ENCODE results near the gene CWF19L2.
"Not testable (repeated sequence)": the region's sequence is repeated elsewhere in the genome, so short reads cannot be mapped to it uniquely, and the experiment has no call there.

CWF19L2 gene

DNA sequence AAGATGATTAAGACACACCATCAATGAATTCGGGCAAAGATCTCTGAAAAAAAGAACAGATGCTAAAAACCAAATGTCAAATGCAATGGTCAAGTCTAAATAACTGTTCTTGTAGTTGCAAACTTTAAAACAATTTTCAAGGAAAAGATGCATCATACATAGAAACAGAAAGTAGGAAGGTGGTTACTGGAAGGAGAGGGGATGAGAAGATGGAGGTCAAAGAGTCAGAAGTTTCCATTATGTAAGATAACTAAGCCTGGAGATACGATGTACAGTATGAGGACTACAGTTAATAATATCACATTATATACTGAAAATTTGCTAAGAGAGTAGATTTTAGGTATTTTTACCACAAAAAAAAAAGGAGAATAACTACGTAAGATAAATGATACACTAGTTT, 27.1 kb downstream of the CWF19L2 start:
- DNase-seq = no peak

- DNase-seq = no peak
Observed at GRCh38 chr11:107427569-107428180, 29.9 kb downstream of the CWF19L2 start.

DNA sequence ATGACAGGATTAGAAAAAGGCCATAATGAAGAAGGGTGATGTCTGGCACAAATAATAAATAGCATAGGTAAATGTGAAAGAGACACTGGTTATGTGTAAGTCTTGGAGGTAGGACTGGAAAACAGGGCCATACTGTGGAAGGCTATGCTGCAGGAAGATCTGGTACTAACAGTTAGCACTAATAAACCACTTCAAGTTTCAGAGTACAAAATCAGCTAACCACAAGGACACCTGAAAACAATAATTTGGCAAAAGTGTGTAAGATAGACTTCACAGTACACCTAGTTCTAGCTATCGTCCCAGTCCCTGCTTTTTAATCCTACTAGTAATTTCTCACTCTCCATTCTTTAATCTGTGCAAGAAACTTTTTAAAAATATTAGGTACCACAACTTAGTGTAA, 44.3 kb downstream of the CWF19L2 start:
- DNase-seq = no peak

DNA sequence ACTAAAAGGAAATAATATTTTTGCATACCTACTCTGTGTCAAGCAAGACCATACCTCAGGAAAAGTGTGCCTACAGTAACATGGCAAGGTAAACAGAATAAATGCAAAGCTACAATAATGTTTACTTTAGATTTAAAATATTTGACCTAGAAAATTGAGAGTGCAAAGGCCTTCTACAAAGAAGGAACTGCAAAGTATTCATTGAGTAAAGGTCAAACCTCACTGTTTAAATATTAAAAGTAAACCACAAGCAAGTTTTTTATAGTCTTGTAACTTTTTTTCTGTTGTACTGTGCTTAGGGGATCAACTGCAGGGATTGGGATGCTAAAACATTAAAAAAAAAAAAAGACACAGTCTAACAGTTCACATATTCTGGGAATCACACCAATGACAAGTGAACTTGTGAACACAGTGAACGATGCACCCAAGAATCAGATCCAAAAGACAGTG, 48.8 kb downstream of the CWF19L2 start:
- no peak for DNase-seq

DNA sequence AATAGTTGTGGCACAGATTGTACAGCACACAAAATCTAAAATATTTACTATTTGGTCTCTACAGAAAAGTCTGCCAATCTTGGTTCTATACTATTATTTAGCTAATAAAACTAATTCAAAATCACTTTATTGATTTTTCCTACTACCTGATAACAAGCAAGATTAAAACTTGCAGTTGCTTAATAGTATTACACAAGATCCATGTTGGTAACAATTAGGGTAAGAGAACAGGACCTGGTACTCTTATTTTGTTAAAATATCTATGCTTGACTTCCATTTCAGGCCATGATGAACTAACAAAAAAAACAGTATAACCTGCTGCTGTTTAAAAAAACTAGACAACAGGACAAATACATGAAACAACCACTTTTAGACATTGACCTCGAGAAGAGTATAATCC, 52.4 kb downstream of the CWF19L2 start:
- no peak for DNase-seq

- not testable (repeated sequence) for DNase-seq
Observed at GRCh38 chr11:107401131-107401530, 56.5 kb downstream of the CWF19L2 start.

- no peak for DNase-seq
Observed at GRCh38 chr11:107397357-107397756, 60.3 kb downstream of the CWF19L2 start.

DNA sequence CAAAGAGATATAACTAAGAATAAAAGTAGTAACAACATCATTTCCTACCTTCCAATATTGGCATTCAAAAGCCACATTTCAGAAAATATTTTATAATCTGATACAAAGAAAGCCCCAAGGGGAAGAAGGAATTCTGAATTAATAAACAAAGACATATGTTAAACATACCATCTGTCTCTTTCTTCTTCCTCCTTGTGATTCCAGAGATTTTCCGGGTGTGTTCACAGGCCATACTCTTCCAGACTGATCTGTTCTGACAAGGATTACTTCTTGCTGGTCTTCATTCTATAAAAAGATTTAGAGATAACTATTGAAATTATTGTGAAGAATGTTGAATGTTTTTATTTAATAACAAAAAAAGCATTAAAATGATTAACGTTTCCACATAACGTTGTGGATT, 65.0 kb downstream of the CWF19L2 start:
- no peak for DNase-seq

- not testable (repeated sequence) for DNase-seq
Observed at GRCh38 chr11:107390701-107391100, 66.9 kb downstream of the CWF19L2 start.

DNA sequence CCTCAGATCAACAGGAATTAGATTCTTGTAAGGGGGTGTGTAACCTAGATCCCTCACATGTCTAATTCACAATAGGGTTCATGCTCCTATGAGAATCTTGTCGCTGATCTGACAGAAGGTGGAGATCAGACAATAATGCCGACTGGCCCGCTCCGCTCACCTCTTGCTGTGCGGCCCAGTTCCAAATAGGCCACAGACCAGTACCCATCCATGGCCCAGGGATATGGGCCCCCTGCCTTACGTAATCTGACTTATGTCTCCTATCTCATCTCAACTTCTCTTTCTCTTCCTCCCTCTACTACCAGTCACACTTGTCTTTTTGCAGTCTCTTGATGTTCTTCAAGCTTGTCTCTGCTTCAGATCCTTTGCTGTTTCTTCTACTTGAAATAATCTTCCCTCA, 70.0 kb downstream of the CWF19L2 start:
- no peak for DNase-seq

DNA sequence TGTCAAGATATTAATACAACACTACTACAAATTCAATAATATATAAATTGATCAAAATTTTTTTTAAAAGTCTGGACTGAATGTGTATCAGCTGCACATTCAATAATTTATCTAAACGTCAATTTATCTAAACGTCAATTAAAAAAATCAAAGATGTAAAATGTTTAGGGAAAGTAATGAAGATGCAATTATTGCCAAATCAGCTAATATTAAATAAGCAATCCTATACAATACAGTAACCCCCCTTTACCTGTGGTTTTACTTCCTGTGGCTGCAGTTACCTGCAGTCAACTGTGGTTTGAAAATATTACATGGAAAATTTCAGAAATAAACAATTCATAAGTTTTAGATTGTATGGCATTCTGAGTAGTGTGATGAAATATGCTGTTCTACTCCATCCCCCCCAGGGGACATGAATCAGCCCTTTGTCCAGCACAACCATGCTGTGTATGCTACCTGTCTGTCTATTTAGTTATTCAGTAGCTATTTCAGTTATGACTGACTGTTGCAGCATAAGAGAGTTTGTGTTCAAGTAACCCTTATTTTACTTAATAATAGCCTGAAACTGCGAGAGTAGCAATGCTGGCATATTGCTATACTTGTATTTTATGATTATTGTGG, 72.2 kb downstream of the CWF19L2 start:
- no peak for DNase-seq

DNA sequence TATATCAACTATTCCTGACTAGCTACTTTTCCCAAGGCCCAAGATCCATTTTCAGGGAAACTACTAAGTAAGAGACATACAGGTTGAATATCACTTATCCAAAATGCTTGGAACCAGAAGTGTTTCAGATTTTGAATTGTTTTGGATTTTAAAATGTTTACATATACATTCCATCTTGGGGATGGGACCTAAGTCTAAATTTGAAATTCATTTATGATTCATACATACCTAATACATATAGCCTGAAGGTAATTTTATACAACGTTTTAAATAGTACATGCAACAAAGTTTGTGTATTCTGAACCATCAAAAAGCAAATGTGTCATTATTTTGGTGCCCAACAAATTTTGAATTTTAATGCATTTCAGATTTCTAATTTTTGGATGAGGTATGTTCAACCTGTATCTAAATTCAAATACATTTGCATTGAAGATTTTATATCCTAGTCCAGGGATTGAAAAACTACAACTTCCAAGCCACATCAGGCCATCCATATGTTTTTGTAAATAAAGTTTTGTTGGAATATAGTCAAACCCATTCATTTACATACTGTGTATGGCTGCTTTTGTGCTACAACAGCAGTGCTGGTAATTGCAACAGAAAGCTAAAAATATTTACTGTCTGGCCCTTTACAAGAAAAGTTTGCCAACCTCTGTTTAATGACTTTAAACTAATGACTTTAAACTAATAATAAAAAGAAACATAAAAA, 73.3 kb downstream of the CWF19L2 start:
- DNase-seq = no peak

DNA sequence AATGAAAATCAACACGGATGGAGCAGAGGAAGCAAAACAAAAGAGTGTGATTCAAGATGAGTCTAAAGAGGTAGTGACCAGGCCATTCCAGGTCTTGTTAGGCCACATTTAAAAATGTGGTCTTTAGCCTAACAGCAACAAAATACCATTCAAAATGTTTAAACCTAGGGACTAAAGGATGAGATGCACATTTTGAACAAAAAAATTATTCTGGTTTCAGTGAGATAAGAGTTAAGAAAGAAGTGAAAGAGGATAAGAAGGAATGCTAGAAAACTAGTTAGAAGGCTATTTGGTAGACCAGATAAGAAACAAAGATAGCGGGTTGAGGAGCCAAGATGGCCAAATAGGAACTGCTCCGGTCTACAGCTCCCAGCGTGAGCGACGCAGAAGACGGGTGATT, 85.2 kb downstream of the CWF19L2 start:
- DNase-seq = no peak

DNA sequence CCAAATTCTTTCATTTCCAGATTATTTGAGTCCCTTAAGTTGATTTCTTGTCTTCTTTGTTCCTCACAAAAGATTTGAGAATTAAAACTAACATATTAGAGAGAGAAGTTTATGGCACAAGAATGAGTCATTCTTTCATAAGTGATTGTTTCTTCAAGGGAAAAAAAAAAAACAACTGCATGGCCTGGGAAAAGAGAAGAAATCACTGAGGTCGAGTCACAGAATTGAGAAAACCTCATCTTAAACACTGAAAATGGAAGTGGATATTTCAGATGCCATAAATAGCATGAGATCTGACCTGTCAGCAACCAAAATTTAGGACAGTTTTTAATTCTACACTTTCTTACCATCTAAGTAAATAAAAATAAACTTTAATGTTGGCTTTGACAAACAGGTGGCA, 87.2 kb downstream of the CWF19L2 start:
- DNase-seq = no peak

DNA sequence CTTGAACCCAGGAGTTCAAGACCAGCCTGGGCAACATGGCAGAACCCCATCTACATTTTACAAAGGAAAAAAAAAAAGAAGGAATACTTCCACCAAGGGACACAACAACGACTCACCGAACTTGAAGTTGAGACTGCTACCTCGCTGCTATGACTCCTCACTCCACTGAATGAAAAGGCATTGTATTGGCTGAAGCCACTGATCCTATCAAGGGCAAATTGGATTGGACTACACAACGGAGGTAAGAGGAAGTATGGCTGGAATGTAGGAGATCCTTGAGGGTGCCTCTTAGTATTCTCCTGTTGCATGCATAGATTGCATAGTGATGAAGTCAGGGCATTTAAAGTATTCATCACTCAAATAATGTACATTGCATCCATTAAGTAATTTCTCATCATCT, 97.9 kb downstream of the CWF19L2 start:
- DNase-seq = no peak

- no peak for DNase-seq
Observed at GRCh38 chr11:107357877-107358276, 99.7 kb downstream of the CWF19L2 start.

DNA sequence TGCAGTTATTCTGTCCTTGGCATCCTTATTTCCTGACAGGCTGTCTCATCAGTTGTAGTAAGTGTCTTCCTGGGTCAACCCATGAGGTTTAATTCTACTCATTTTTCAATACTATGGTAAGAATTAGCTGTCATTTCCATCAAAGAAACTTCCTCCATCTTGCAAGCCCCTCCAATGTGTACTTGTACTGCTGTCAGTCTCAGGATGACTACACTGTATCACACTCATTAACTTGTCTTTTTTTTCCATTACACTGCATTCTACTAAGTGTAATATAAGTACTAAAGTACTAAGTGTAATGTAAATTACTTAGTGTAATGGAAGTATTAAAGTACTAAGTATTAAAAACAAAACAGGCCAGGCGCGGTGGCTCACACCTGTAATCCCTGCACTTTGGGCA, 102.8 kb downstream of the CWF19L2 start:
- no peak for DNase-seq

GRCh38 chr11:107337917-107338316, 119.7 kb downstream of the CWF19L2 start:
- no peak for DNase-seq

DNA sequence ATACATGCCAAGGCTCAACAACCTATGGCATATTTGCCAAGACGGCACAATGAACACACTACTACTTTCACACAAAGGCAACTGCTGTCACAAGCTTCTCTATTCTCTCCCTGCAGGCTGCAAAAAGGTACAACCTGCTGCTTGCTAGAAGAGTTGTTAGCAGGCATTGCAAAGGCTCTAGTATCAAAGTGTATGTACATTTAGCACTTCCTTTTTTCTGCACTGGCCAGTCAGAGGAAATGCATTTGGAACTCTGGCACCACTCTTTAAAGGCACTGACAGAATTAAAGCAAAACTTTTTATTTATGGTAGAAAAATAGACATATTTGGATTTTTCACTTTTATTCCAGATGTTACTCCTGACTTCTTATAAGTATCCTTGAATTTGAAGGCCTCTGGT, 125.9 kb downstream of the CWF19L2 start:
- DNase-seq = no peak

DNA sequence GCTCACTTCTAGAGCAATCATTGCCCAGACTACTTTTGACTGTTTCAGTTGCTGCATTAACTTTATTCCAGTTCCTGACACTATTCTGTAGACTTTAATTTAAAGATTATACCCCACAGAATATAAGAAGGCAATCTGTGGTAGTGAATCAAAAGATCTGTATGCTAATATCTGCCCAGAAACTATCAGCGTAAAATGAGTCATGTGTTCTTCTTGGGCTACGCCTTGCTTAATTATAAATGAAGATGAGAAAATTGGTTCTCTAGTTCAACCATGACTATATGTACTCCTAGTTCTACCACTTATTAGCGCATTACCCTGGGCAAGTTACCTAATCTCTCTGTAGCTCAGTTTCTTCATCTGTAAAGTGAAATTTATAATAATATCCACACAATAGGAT, 128.5 kb downstream of the CWF19L2 start:
- DNase-seq = no peak

DNA sequence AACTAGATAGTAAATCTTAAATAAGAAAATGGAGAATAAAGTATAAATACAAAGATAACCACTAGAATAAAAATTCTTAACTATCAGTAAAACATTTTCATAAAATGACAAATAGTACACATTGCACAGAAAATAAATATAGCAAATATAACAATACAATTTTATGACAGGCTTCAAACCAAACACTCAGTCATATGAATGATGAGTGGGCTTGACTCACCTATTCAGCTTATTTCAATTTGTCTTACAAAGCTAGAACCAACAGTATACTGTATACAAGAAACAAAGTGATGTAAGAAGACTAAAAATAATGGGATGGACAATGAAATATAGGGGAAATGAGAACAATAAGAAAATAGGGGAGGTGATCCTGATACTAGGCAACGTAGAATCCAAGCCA, 141.2 kb downstream of the CWF19L2 start:
- no peak for DNase-seq

GRCh38 chr11:107307991-107308390, 149.6 kb downstream of the CWF19L2 start:
- no peak for DNase-seq

DNA sequence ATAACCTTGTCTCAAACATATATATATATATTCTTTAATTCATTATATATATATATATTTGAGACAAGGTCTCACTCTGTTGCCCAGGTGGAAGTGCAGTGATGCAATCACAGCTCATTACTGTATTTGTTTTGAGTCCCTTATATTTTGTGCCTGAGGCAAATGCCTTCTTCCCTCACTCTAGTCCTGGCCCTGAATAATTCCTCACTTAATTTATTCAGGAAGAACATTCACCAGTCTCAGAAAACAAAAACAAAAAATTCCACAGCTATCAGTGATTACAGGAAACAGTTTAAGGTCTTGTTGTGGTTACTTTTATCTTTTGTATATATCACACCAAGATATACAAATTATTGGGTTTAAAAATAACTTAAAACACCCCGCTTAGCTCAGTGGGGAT, 155.7 kb downstream of the CWF19L2 start:
- no peak for DNase-seq

- no peak for DNase-seq
Observed at GRCh38 chr11:107293677-107294344, 163.8 kb downstream of the CWF19L2 start.
